Activated B cell treated with CpG ODN at 0.5 μM for 24 hours (primary cell): ENCODE data around the gene MIS12. TPM values are rescaled to one million over a fixed set of nuclear protein-coding genes. Genes with fewer than 3 reads are reported as not detected.

Experiments used
- ATAC-seq: fragments of 200-7000 bp; cut with Tn5 transposase; one replicate; pipeline ENCODE4 v1.10.0; 2021; ENCODE audit warnings: low read depth, mild to moderate bottlenecking, moderate library complexity
- CTCF ChIA-PET: fragments of 350-600 bp; sonication (Branson Sonifier 250); formaldehyde crosslinking; loops from one replicate; lab custom pipeline; 2021; ENCODE audit warnings: antibody characterized with exemption; lab: Charles Lee
- POLR2A ChIA-PET: fragments of 350-600 bp; sonication (Branson Sonifier 250); formaldehyde crosslinking; loops from one replicate; lab custom pipeline; 2021; ENCODE audit warnings: antibody characterized with exemption; lab: Charles Lee
- DNase-seq: peaks from one replicate; pipeline ENCODE4 v3.0.0; 2022
- H3K27ac Mint-ChIP-seq: one replicate; pipeline ENCODE4 v1.8.0; 2020; ENCODE audit warnings: mixed read lengths
- H3K27me3 Mint-ChIP-seq: one replicate; pipeline ENCODE4 v1.8.0; 2021; ENCODE audit warnings: mixed read lengths
- H3K36me3 Mint-ChIP-seq: one replicate; pipeline ENCODE4 v1.8.0; 2021; ENCODE audit warnings: low read depth, mixed read lengths
- H3K4me1 Mint-ChIP-seq: one replicate; pipeline ENCODE4 v1.8.0; 2021; ENCODE audit warnings: mixed read lengths
- H3K4me3 Mint-ChIP-seq: one replicate; pipeline ENCODE4 v1.8.0; 2020; ENCODE audit warnings: mild to moderate bottlenecking, mixed read lengths
- H3K9me3 Mint-ChIP-seq: one replicate; pipeline ENCODE4 v1.8.0; 2020; ENCODE audit warnings: mixed read lengths
- intact Hi-C: fragments of 100-400 bp; cut with micrococcal nuclease; formaldehyde crosslinking; loops from one replicate; pipeline ENCODE4 v1.15.1; 2024
- total RNA-seq: library from RNA; stranded (reverse); gene quantifications from 2 replicates; pipeline ENCODE4 v1.2.3, GENCODE V29; 2022
- TF ChIP-seq, protein P1 (sequence below): fragments of 200-600 bp; IDR thresholded peaks from one replicate; pipeline ENCODE4 v1.8.0; 2022; ENCODE audit warnings: antibody characterized with exemption, mild to moderate bottlenecking

MIS12 gene, protein sequence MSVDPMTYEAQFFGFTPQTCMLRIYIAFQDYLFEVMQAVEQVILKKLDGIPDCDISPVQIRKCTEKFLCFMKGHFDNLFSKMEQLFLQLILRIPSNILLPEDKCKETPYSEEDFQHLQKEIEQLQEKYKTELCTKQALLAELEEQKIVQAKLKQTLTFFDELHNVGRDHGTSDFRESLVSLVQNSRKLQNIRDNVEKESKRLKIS
- total RNA-seq, result 29.7 and 31.2 TPM in 2 replicates

DNA sequence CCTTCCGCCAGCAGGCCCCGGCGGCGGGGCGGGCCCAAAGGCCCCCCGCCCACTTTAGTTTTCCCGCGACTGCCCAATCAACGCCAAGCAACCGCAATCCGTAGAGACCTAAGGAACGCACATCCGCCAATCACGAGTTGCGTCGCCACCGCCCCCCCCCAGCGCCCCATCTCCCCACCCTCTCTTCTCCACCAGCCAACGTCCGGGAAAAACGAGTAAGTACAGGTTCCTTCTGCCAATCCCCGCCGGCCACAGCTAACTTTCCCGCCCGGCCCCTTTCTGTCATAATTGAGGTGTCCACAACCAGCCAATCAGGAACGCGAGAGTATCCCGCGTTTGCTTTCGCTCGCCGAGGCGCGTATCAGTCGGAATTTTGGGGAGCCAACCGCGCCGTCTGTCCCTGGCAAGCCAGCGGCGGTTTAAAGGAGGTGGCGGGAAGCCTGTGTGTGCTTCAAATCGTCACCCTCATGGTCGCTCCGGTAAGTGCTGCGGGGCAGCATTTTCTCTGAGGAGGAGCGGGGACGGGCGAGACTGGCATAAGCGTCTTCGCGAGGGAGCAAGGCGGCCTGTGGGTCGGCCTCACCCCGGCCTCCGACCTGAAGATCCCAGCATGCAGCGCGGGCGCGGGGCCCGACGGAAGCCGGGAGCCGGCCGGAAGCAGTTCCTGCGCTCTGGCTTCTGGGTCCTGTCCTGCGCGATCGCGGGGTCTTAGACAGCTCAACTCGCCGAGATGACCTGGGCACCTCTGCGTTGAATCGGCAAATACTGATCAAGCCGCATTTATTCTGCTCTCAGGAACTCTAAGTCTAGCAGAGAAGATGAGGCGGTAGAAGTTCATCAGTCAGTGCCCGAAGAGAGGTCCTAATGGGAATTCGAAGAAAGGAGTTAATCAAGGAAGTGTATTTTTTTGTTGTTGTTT is at the start of gene MIS12:
TSS of gene MIS12 (plus strand) at position 361 of the 919 bp plus-strand sequence. CDS start 2,297 bp downstream, outside the sequence.
- H3K4me1 Mint-ChIP-seq, result peaks cover 43% of the 10 kb centered on the region
- H3K27ac Mint-ChIP-seq, result peak within 1 kb of the TSS; percentile 98
- peaks cover 74% of the 10 kb centered on the region for H3K36me3 Mint-ChIP-seq
- H3K27me3 Mint-ChIP-seq, result no peaks in the 10 kb centered on the region
- ATAC-seq (peak; percentile 87), DNase-seq (peak; percentile 84)
- ChIA-PET CTCF (interaction anchor here (1.6 kb wide), 1 partner anchor 47 kb away, joined by 4 read pairs; the partner anchor contains the start of gene C1QBP), POLR2A (interaction anchor here (0.6 to 4.3 kb wide), 24 partner anchors 8 to 1507 kb away, joined by 3 to 78 read pairs (median 4); partner anchors contain the start of genes C1QBP, DHX33, NLRP1 and NUP88)
- H3K4me3 Mint-ChIP-seq, result peak within 1 kb of the TSS; percentile 94
- intact Hi-C loops, result loop anchor here (1.0 to 5.0 kb wide), 8 partner anchors 15 to 1849 kb away; partner anchors contain the start of genes ARRB2, C1QBP, CTNS and KIAA0753
- H3K9me3 Mint-ChIP-seq, result no peaks in the 10 kb centered on the region
- TF ChIP-seq, protein P1, sequence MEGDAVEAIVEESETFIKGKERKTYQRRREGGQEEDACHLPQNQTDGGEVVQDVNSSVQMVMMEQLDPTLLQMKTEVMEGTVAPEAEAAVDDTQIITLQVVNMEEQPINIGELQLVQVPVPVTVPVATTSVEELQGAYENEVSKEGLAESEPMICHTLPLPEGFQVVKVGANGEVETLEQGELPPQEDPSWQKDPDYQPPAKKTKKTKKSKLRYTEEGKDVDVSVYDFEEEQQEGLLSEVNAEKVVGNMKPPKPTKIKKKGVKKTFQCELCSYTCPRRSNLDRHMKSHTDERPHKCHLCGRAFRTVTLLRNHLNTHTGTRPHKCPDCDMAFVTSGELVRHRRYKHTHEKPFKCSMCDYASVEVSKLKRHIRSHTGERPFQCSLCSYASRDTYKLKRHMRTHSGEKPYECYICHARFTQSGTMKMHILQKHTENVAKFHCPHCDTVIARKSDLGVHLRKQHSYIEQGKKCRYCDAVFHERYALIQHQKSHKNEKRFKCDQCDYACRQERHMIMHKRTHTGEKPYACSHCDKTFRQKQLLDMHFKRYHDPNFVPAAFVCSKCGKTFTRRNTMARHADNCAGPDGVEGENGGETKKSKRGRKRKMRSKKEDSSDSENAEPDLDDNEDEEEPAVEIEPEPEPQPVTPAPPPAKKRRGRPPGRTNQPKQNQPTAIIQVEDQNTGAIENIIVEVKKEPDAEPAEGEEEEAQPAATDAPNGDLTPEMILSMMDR, result no peak

DNA sequence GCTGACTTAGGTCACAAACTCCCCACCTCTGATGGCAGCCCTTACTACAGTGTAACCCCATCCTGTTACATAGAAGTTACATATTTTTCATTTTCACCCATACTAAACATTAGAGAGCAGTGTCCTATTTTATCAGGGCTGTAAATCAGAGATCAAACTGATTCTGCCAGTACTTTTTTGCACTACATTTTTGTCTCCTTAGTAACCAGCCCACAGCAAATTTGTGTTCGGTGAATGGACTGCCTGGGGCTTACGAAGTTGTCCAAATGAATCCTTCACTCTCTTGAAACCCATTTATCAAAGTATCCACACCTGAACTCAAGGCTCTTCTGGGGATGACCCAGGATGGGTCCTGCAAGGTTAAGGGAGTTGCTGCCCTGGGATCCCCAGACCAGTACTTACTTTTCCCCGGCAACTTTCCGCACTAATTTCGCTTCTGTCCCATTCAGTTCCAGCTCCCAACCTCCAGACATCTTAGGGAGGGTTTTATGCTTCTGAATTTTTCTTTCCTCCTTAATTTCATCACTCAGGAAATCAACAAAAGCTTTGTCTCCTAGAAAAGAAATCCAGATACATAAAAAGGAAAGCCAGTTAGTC is 48.5 kb upstream of the MIS12 start:
- POLR2A ChIA-PET, result interaction anchor here (0.6 to 2.3 kb wide), 5 partner anchors 8 to 48 kb away, joined by 4 to 11 read pairs (median 7); partner anchors contain the start of genes DERL2, DHX33, MIS12 and NUP88
- TF ChIP-seq, protein P1, result no peak
- H3K9me3 Mint-ChIP-seq, result no peaks in the 10 kb centered on the region
- intact Hi-C loops, result loop anchor here (2.0 kb wide), 1 partner anchor 31 kb away; the partner anchor contains the start of gene DHX33
- peaks cover 49% of the 10 kb centered on the region for H3K36me3 Mint-ChIP-seq
- H3K4me1 Mint-ChIP-seq, result peaks cover 32% of the 10 kb centered on the region
- DNase-seq, result no peak
- no peaks in the 10 kb centered on the region for H3K27me3 Mint-ChIP-seq
- no peak for ATAC-seq
- H3K27ac Mint-ChIP-seq, result peak overlapping the region; percentile 91
- CTCF ChIA-PET, result interaction anchor here (1.3 to 1.4 kb wide), 2 partner anchors 29 to 136 kb away, joined by 3 read pairs; no protein-coding TSS in a partner anchor
- H3K4me3 Mint-ChIP-seq, result peak overlapping the region; percentile 83

DNA sequence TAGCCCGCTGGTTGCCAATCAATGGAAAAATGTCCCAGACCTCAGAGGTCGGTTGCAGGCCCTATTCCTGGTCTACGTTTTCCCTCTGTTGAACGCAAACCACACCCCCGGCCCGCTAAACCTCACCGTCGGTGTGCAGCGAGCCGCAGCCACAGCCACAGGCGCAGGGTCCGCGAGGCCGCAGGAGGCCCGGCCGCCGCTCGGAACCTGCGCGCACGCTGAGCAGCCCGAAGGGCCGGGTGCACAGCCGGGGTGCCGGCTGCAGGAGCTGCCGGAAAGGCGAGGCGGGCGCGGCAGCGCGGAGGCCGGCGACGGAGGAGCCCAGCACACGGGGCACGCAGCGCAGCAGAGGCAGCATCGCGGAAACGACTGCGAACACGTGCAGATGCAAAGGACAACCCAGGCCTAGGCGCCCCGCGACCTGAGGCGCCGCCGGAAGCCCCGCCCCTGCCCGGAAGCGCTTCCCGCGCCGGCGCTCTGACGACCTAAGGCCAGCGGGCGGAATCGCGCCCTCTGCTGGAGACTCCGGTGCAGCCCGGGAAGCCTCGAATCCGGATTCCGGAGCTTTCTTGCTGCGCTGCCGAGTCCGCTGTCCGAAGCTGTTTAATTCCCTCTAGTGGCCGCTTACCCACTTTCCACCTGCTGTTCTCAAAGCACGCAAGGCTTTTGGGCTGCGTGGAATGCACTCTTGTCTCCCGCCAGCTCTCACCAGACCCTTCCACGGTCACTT is 47.5 kb upstream of the MIS12 start, which contains the start of gene C1QBP:
TSS of gene C1QBP (minus strand) at position 440 of the 730 bp plus-strand sequence. CDS start at position 358, 82 bp downstream.
- peak within 1 kb of the TSS; percentile 91 for H3K27ac Mint-ChIP-seq
- intact Hi-C loops, result loop anchor here (1.0 to 2.0 kb wide), 6 partner anchors 19 to 242 kb away; partner anchors contain the start of genes DERL2, DHX33, MIS12 and RABEP1
- TF ChIP-seq, protein P1, result peak; percentile 96
- ChIA-PET CTCF (interaction anchor here (0.6 to 4.2 kb wide), 27 partner anchors 8 to 407 kb away, joined by 3 to 24 read pairs (median 4); partner anchors contain the start of genes DERL2, MIS12, NUP88 and RPAIN), POLR2A (interaction anchor here (0.6 to 2.5 kb wide), 13 partner anchors 10 to 203 kb away, joined by 3 to 39 read pairs (median 4); partner anchors contain the start of genes DERL2, DHX33, MIS12 and NUP88)
- peaks cover 32% of the 10 kb centered on the region for H3K4me1 Mint-ChIP-seq
- ATAC-seq (peak; percentile 91), DNase-seq (peak; percentile 95)
- peaks cover 46% of the 10 kb centered on the region for H3K36me3 Mint-ChIP-seq
- no peaks in the 10 kb centered on the region for H3K9me3 Mint-ChIP-seq
- H3K4me3 Mint-ChIP-seq, result peak within 1 kb of the TSS; percentile 83
- no peaks in the 10 kb centered on the region for H3K27me3 Mint-ChIP-seq

DNA sequence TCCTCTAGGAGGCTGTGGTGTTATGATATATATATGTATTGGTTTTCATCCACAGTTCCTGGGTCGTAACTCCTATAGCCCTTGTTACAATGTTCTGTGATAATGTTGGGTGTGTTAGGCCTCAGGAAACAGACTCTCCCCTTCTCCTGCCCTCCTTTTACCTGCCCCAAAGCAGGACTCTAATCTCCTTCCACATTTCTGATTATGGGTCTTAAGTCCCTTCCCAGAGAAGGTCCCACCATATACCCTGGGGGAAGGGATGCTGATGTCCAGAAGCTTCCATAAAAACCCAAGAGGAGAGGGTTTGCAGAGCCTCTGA is 47.0 kb upstream of the MIS12 start:
- Mint-ChIP-seq H3K4me1 (peaks cover 32% of the 10 kb centered on the region), H3K27ac (peak overlapping the region; percentile 91), H3K9me3 (no peaks in the 10 kb centered on the region), H3K4me3 (peak overlapping the region; percentile 83), H3K27me3 (no peaks in the 10 kb centered on the region), H3K36me3 (peaks cover 46% of the 10 kb centered on the region)
- POLR2A ChIA-PET, result interaction anchor here (0.6 to 2.5 kb wide), 12 partner anchors 11 to 203 kb away, joined by 3 to 39 read pairs (median 4); partner anchors contain the start of genes DERL2, DHX33, MIS12 and NUP88
- DNase-seq, result no peak
- CTCF ChIA-PET, result interaction anchor here (0.7 to 4.2 kb wide), 24 partner anchors 9 to 408 kb away, joined by 3 to 24 read pairs (median 4); partner anchors contain the start of genes DERL2, MIS12, NUP88 and RPAIN
- TF ChIP-seq, protein P1, result peak; percentile 12
- ATAC-seq, result no peak
- intact Hi-C loops, result loop anchor here (1.0 to 2.0 kb wide), 6 partner anchors 19 to 242 kb away; partner anchors contain the start of genes DERL2, DHX33, MIS12 and RABEP1
